Effector memory CD4-positive, alpha-beta T cell (primary cell): Measurements from ENCODE around the gene XYLT1.

Experiments used
- DNase-seq, 3 donors: peaks; one replicate each; pipeline ENCODE4 v3.0.0-alpha.2; 2020
- H3K27ac ChIP-seq: 2 replicates; pipeline ENCODE4 v1.7.0; 2013; ENCODE audit warnings: mild to moderate bottlenecking, low read length, moderate library complexity; ENCODE audit not compliant: insufficient read depth, poor library complexity, severe bottlenecking
- H3K27me3 ChIP-seq: replicated peaks from 2 replicates; pipeline ENCODE4 v1.7.0; 2013; ENCODE audit warnings: mild to moderate bottlenecking, low read length; ENCODE audit not compliant: insufficient read depth, control insufficient read depth, poor library complexity, severe bottlenecking
- H3K36me3 ChIP-seq: 2 replicates; pipeline ENCODE4 v1.7.0; 2013; ENCODE audit warnings: mild to moderate bottlenecking, low read length, moderate library complexity; ENCODE audit not compliant: control insufficient read depth, insufficient read depth
- H3K4me1 ChIP-seq: 2 replicates; pipeline ENCODE4 v1.7.0; 2013; ENCODE audit warnings: low read length, mild to moderate bottlenecking; ENCODE audit not compliant: control insufficient read depth, insufficient read depth, poor library complexity, severe bottlenecking
- H3K4me3 ChIP-seq: 2 replicates; pipeline ENCODE4 v1.7.0; 2013; ENCODE audit warnings: low read length, low read depth, mild to moderate bottlenecking; ENCODE audit not compliant: insufficient read depth, poor library complexity, severe bottlenecking
- H3K9me3 ChIP-seq: 2 replicates; pipeline ENCODE4 v1.7.0; 2013; ENCODE audit warnings: mild to moderate bottlenecking, low read length, moderate library complexity; ENCODE audit not compliant: control insufficient read depth

XYLT1 gene

GRCh38 chr16:17272716-17273115, 198.0 kb downstream of the XYLT1 start:
- peaks cover 7% of the 10 kb centered on the region for H3K4me1 ChIP-seq
- DNase-seq, result no peak
- H3K27ac ChIP-seq, result no peak overlapping the region
- H3K36me3 ChIP-seq, result no peaks in the 10 kb centered on the region
- H3K4me3 ChIP-seq, result no peak overlapping the region
- no peaks in the 10 kb centered on the region for H3K27me3 ChIP-seq
- no peaks in the 10 kb centered on the region for H3K9me3 ChIP-seq

GRCh38 chr16:17271687-17272086, 199.1 kb downstream of the XYLT1 start:
- no peaks in the 10 kb centered on the region for H3K36me3 ChIP-seq
- no peaks in the 10 kb centered on the region for H3K9me3 ChIP-seq
- H3K4me1 ChIP-seq, result peaks cover 7% of the 10 kb centered on the region
- DNase-seq, result no peak
- no peak overlapping the region for H3K4me3 ChIP-seq
- H3K27me3 ChIP-seq, result no peaks in the 10 kb centered on the region
- H3K27ac ChIP-seq, result no peak overlapping the region

GRCh38 chr16:17270683-17271109, 200.1 kb downstream of the XYLT1 start:
- DNase-seq, result no peak
- no peaks in the 10 kb centered on the region for H3K36me3 ChIP-seq
- peaks cover 5% of the 10 kb centered on the region for H3K4me1 ChIP-seq
- H3K9me3 ChIP-seq, result no peaks in the 10 kb centered on the region
- no peak overlapping the region for H3K4me3 ChIP-seq
- H3K27me3 ChIP-seq, result no peaks in the 10 kb centered on the region
- H3K27ac ChIP-seq, result no peak overlapping the region

GRCh38 chr16:17270111-17270510, 200.6 kb downstream of the XYLT1 start:
- Histone ChIP-seq H3K27me3 (no peaks in the 10 kb centered on the region), H3K4me3 (no peak overlapping the region), H3K36me3 (no peaks in the 10 kb centered on the region), H3K4me1 (no peaks in the 10 kb centered on the region), H3K9me3 (no peaks in the 10 kb centered on the region), H3K27ac (no peak overlapping the region)
- DNase-seq, result no peak

GRCh38 chr16:17269439-17269838, 201.3 kb downstream of the XYLT1 start:
- Histone ChIP-seq H3K36me3 (no peaks in the 10 kb centered on the region), H3K4me3 (no peak overlapping the region)
- DNase-seq, result no peak

GRCh38 chr16:17266608-17267313, 204.0 kb downstream of the XYLT1 start:
- no peaks in the 10 kb centered on the region for H3K9me3 ChIP-seq
- H3K4me1 ChIP-seq, result no peaks in the 10 kb centered on the region
- DNase-seq, result no peak
- H3K27ac ChIP-seq, result no peak overlapping the region
- no peaks in the 10 kb centered on the region for H3K27me3 ChIP-seq
- no peaks in the 10 kb centered on the region for H3K36me3 ChIP-seq
- no peak overlapping the region for H3K4me3 ChIP-seq

More at GRCh38 chr16:17269439-17269838, 201.3 kb downstream of the XYLT1 start:
- Histone ChIP-seq H3K27me3 (no peaks in the 10 kb centered on the region), H3K27ac (no peak overlapping the region), H3K4me1 (no peaks in the 10 kb centered on the region), H3K9me3 (no peaks in the 10 kb centered on the region)

- H3K27ac ChIP-seq, result no peak overlapping the region
- no peak overlapping the region for H3K4me3 ChIP-seq
- H3K4me1 ChIP-seq, result no peaks in the 10 kb centered on the region
- H3K9me3 ChIP-seq, result no peaks in the 10 kb centered on the region
- no peak for DNase-seq
- no peaks in the 10 kb centered on the region for H3K27me3 ChIP-seq
- H3K36me3 ChIP-seq, result no peaks in the 10 kb centered on the region
These were observed 205.6 kb downstream of the XYLT1 start for GRCh38 chr16:17265154-17265553.

GRCh38 chr16:17261197-17261858, 209.4 kb downstream of the XYLT1 start:
- Histone ChIP-seq H3K27me3 (no peaks in the 10 kb centered on the region), H3K4me3 (no peak overlapping the region), H3K27ac (no peak overlapping the region), H3K36me3 (no peaks in the 10 kb centered on the region), H3K9me3 (no peaks in the 10 kb centered on the region), H3K4me1 (no peaks in the 10 kb centered on the region)
- DNase-seq, result no peak

GRCh38 chr16:17260276-17260849, 210.4 kb downstream of the XYLT1 start:
- Histone ChIP-seq H3K36me3 (no peaks in the 10 kb centered on the region), H3K4me3 (no peak overlapping the region), H3K4me1 (no peaks in the 10 kb centered on the region), H3K27me3 (no peaks in the 10 kb centered on the region), H3K27ac (no peak overlapping the region), H3K9me3 (no peaks in the 10 kb centered on the region)
- DNase-seq, result no peak

GRCh38 chr16:17259751-17260270, 210.9 kb downstream of the XYLT1 start:
- Histone ChIP-seq H3K9me3 (no peaks in the 10 kb centered on the region), H3K36me3 (no peaks in the 10 kb centered on the region), H3K27ac (no peak overlapping the region), H3K4me1 (no peaks in the 10 kb centered on the region), H3K4me3 (no peak overlapping the region), H3K27me3 (no peaks in the 10 kb centered on the region)
- no peak for DNase-seq
